Measurements from ENCODE around the gene AUNIP. TPM values are rescaled to one million over a fixed set of nuclear protein-coding genes. Genes with fewer than 3 reads are reported as not detected.

The AUNIP gene
- total RNA-seq, 1 donor from 2014 or later, result 7.2 TPM

DNA sequence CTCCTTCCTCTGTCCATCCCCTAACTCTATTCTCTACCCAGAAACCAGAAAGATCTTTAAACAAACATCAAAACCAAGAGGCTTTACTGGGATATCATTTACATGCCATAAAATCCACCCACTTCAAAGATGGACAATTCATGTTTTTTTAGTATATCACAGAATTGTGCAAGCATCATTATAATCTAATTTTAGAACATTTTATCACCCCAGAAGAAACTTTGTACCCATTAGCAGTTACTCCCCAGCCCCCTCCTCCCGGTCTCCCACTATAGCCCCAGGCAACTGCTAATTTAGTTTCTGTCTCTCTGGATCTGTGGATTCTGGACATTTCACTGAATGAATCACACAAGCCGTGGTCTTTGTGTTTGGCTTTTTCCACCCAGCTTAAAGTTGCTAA lies 64.0 kb downstream of the AUNIP start:
- TF ChIP-seq, protein P1, sequence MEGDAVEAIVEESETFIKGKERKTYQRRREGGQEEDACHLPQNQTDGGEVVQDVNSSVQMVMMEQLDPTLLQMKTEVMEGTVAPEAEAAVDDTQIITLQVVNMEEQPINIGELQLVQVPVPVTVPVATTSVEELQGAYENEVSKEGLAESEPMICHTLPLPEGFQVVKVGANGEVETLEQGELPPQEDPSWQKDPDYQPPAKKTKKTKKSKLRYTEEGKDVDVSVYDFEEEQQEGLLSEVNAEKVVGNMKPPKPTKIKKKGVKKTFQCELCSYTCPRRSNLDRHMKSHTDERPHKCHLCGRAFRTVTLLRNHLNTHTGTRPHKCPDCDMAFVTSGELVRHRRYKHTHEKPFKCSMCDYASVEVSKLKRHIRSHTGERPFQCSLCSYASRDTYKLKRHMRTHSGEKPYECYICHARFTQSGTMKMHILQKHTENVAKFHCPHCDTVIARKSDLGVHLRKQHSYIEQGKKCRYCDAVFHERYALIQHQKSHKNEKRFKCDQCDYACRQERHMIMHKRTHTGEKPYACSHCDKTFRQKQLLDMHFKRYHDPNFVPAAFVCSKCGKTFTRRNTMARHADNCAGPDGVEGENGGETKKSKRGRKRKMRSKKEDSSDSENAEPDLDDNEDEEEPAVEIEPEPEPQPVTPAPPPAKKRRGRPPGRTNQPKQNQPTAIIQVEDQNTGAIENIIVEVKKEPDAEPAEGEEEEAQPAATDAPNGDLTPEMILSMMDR (conservative IDR thresholded peaks at IDR 0.05), result no peak
- no peak overlapping the region for H3K4me3 Mint-ChIP-seq
- H3K27me3 Mint-ChIP-seq, result peaks cover 7% of the 10 kb centered on the region
- no peaks in the 10 kb centered on the region for H3K36me3 Mint-ChIP-seq
- peak overlapping the region; percentile 14 for H3K27ac Mint-ChIP-seq
- H3K4me1 Mint-ChIP-seq (ENCODE audit: unreplicated experiment), result peaks cover 40% of the 10 kb centered on the region
- DNase-seq (ENCODE audit: extremely low spot score, unreplicated experiment), result no peak
- no peaks in the 10 kb centered on the region for H3K9me3 Mint-ChIP-seq

DNA sequence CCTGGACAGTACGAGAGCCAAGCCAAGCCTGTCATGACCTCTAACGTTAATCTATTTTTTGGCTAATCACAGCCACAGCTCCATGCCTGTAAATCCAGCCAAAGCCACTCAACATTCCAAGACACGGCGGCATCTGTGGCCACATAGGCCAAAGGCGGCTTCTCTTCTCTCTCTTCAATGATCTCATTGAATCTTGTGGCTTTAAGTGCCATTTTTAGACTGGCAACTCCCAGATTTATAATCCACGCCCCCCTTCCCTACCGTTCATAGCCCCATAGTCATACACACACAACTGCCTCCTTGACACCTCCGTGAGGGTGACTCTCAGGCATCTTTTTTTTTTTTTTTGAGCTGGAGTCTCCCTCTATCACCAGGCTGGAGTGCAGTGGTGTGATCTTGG lies 64.9 kb downstream of the AUNIP start:
- no peak for DNase-seq (ENCODE audit: extremely low spot score, unreplicated experiment)
- Mint-ChIP-seq H3K4me3 (no peak overlapping the region), H3K4me1 (ENCODE audit: unreplicated experiment) (peaks cover 43% of the 10 kb centered on the region), H3K36me3 (no peaks in the 10 kb centered on the region), H3K9me3 (no peaks in the 10 kb centered on the region), H3K27ac (no peak overlapping the region), H3K27me3 (peaks cover 7% of the 10 kb centered on the region)
- TF ChIP-seq, protein P1 (conservative IDR thresholded peaks at IDR 0.05), result no peak

DNA sequence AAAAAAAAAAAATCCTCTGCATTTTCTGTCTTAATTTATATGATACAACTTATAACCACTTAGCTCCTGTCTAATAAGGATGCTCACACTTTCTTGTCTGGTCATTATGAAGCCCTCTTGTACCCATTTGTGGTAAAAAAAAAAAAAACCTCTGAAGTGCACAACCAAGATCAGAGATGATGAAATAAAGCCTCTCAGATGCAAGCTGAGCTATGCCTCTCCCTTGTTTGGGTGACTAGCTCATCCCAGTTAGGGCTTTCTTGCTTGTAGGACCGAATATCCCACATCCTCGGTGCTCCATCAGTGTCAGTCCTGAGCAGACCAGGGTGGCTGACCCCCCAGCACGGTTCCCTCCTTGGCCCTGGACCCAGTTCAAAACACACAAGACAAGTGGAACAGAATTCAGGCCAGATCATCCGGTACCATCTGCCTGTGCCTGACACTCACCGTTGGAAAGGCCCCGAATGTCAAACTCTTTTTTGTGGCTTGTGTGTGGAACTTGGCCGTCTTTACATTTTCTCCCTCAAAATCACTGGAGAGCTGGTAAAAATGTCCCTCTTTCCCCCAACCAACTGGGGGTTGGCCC lies 65.6 kb downstream of the AUNIP start:
- Mint-ChIP-seq H3K36me3 (no peaks in the 10 kb centered on the region), H3K4me3 (no peak overlapping the region), H3K4me1 (ENCODE audit: unreplicated experiment) (peaks cover 42% of the 10 kb centered on the region), H3K9me3 (no peaks in the 10 kb centered on the region), H3K27ac (no peak overlapping the region), H3K27me3 (peaks cover 7% of the 10 kb centered on the region)
- DNase-seq (ENCODE audit: extremely low spot score, unreplicated experiment), result no peak
- TF ChIP-seq, protein P1 (conservative IDR thresholded peaks at IDR 0.05), result no peak

DNA sequence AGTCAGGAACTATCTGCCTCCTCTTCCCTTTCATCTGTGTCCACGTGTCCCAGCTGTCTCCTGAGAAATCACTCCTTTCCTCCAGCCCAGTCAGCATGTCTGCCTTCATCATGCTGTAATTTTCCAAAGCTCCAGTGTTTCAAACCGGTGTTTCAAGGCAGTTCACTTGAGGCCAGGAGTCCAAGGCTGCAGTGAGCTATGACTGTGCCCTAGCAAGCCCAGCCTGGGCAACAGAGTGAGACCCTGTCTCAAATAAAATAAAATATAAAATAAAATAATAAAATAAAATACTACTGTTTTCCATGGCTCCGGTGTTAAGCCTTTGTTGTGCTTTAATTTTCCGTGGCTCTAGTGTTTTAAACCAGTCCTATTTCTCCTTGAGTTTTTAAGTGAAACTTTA lies 67.1 kb downstream of the AUNIP start:
- Mint-ChIP-seq H3K27ac (no peak overlapping the region), H3K9me3 (no peaks in the 10 kb centered on the region), H3K36me3 (no peaks in the 10 kb centered on the region), H3K4me3 (no peak overlapping the region), H3K4me1 (ENCODE audit: unreplicated experiment) (peaks cover 47% of the 10 kb centered on the region), H3K27me3 (peaks cover 7% of the 10 kb centered on the region)
- no peak for DNase-seq (ENCODE audit: extremely low spot score, unreplicated experiment)
- TF ChIP-seq, protein P1 (conservative IDR thresholded peaks at IDR 0.05), result no peak

DNA sequence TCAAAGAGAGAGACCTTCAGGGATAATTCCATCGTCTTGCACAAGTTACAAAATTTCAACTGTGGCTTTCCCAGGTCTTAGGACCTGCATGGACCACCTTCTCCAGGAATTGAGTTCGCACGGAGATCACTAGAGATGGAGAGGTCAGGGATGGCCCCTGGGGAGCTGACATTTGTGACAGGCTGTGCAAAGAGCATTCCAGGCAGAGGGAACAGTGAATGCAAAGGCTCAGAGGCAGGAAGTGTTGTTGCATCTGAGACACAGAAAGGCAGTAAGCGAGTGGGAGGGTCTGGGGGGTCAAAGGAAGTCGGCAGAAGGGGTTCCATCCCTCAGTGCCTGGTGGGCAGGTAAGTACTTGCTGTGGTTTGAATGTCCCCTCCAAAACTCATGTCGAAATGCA lies 68.8 kb downstream of the AUNIP start:
- TF ChIP-seq, protein P1 (conservative IDR thresholded peaks at IDR 0.05), result no peak
- DNase-seq (ENCODE audit: extremely low spot score, unreplicated experiment), result no peak
- Mint-ChIP-seq H3K4me1 (ENCODE audit: unreplicated experiment) (peaks cover 53% of the 10 kb centered on the region), H3K4me3 (no peak overlapping the region), H3K27ac (no peak overlapping the region), H3K27me3 (peaks cover 3% of the 10 kb centered on the region), H3K36me3 (no peaks in the 10 kb centered on the region), H3K9me3 (no peaks in the 10 kb centered on the region)

DNA sequence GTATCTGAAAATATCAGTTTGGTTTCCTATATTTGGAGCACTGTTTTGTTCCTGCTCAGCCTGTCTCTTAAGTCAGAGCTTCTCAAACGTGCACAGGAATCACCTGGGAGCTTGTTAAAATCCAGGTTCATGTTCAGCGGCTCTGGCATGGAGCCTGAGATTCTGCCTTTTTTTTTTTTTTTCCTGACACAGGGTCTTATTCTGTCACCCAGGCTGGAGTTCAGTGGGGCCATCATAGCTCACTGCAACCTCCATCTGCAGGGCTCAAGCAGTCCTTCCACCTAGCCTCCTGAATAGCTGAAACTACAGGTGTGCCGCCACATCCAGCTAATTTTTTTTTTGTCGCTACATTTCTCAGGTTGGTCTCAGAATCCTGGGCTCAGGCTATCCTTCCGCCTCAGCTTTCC lies 71.5 kb downstream of the AUNIP start:
- Mint-ChIP-seq H3K27me3 (no peaks in the 10 kb centered on the region), H3K4me1 (ENCODE audit: unreplicated experiment) (peaks cover 67% of the 10 kb centered on the region), H3K9me3 (no peaks in the 10 kb centered on the region), H3K4me3 (no peak overlapping the region), H3K36me3 (no peaks in the 10 kb centered on the region), H3K27ac (no peak overlapping the region)
- TF ChIP-seq, protein P1 (conservative IDR thresholded peaks at IDR 0.05), result no peak
- no peak for DNase-seq (ENCODE audit: extremely low spot score, unreplicated experiment)
